Stimulated activated CD4-positive, alpha-beta T cell treated with anti-CD3 and anti-CD28 coated beads, Interleukin-4, amount 100 ng/mL, for 48 hours (primary cell): Measurements from ENCODE around the gene A2M.

Source experiments
- DNase-seq, 2 donors: peaks; one replicate each; pipeline ENCODE4 v3.0.0-alpha.2; 2020; ENCODE audit warnings: low read depth in 2 of 2

A2M gene

GRCh38 chr12:9039397-9039977, 76.2 kb downstream of the A2M start:
- DNase-seq = no peak

GRCh38 chr12:9037431-9037830, 78.3 kb downstream of the A2M start:
- DNase-seq = no peak

- no peak for DNase-seq
Observed at GRCh38 chr12:9036227-9036626, 79.5 kb downstream of the A2M start.

- no peak for DNase-seq
Observed at GRCh38 chr12:9034095-9034494, 81.6 kb downstream of the A2M start.

- no peak for DNase-seq
Observed at GRCh38 chr12:9033265-9033887, 82.3 kb downstream of the A2M start.

GRCh38 chr12:9032202-9032964, 83.3 kb downstream of the A2M start:
- no peak for DNase-seq

GRCh38 chr12:9030776-9031175, 84.9 kb downstream of the A2M start:
- DNase-seq = no peak

GRCh38 chr12:9027161-9028059, 88.3 kb downstream of the A2M start:
- peak; percentile 37 to 44 for DNase-seq

- no peak for DNase-seq
Observed at GRCh38 chr12:9024512-9024911, 91.2 kb downstream of the A2M start.

- DNase-seq = no peak
Observed at GRCh38 chr12:9022592-9022991, 93.1 kb downstream of the A2M start.
